ENCODE results near the gene TP63.

TP63 gene

GRCh38 chr3:189863031-189863430, 231.8 kb downstream of the TP63 start:
- no peak for DNase-seq (ENCODE audit: low spot score)

GRCh38 chr3:189868061-189868460, 236.9 kb downstream of the TP63 start:
- no peak for DNase-seq (ENCODE audit: low spot score)

- no peak for DNase-seq (ENCODE audit: low spot score)
These were observed 238.0 kb downstream of the TP63 start for GRCh38 chr3:189869165-189869564.

- no peak for DNase-seq (ENCODE audit: low spot score)
These were observed 240.2 kb downstream of the TP63 start for GRCh38 chr3:189871418-189871817.

DNA sequence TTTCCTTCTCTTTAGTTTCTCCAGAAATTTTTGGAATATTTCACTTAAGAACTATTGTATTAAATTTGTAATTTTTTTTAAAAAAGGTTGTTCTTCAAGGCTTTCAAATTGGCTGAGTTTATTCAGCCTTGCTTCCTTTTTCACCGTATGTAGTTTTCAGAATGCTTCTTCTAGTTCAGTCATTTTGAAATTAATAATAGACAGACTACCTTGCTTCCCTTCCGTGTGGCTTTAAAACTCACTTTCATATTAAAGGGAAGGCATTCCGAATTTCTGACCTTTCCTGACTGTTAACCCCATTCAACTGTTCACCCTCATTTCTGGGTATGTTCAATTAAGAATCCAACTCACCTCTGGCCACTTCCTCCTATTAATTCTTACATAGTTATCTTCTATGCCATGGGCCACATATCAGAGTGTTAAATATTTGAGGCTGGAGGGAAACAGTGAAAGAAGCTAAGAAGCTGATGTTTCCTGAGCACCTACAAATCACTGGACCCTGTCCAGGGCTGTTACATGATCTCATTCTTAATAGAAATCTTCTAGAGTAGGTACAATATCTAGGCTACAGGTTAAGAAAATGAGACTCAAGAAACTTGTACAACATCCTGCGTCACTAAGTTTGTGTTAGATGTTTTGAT, 252.0 kb downstream of the TP63 start:
- DNase-seq (ENCODE audit: low spot score) = no peak

DNA sequence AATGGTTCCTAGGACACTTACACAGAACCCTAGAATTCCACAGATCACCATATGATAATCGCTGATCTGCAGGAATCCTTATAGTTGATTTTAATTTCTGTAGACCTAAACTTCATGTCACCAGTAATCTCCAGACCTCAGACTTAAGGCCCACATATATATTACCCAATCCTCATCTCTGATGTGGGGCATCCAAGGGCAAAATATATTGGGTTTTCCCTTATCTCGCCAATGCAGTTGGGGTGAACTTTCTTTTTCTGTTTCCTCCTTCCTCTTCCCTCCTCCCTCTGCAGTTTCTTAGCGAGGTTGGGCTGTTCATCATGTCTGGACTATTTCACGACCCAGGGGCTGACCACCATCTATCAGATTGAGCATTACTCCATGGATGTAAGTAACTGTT, 259.3 kb downstream of the TP63 start:
- DNase-seq (ENCODE audit: low spot score) = no peak

DNA sequence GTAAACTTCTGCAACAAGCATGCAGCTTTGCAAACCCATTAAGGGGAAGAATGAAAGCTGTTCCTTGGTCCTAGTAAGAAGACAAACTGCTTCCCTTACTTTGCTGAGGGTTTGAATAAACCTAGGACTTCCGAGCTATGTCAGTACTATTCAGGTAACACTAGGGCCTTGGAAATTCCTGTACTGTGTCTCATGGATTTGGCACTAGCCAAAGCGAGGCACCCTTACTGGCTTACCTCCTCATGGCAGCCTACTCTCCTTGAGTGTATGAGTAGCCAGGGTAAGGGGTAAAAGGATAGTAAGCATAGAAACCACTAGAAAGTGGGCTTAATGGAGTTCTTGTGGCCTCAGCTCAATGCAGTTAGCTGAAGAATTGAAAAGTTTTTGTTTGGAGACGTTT, 265.3 kb downstream of the TP63 start:
- no peak for DNase-seq (ENCODE audit: low spot score)

GRCh38 chr3:189897406-189897805, 266.2 kb downstream of the TP63 start:
- no peak for DNase-seq (ENCODE audit: low spot score)

GRCh38 chr3:189898559-189899153, 267.5 kb downstream of the TP63 start:
- DNase-seq (ENCODE audit: low spot score) = no peak

- DNase-seq (ENCODE audit: low spot score) = no peak
These were observed 268.0 kb downstream of the TP63 start for GRCh38 chr3:189899186-189899585.

- DNase-seq (ENCODE audit: low spot score) = no peak
These were observed 269.4 kb downstream of the TP63 start for GRCh38 chr3:189900578-189900977.

GRCh38 chr3:189901481-189901880, 270.3 kb downstream of the TP63 start:
- DNase-seq (ENCODE audit: low spot score) = no peak

- no peak for DNase-seq (ENCODE audit: low spot score)
These were observed 271.3 kb downstream of the TP63 start for GRCh38 chr3:189902230-189903186.

DNA sequence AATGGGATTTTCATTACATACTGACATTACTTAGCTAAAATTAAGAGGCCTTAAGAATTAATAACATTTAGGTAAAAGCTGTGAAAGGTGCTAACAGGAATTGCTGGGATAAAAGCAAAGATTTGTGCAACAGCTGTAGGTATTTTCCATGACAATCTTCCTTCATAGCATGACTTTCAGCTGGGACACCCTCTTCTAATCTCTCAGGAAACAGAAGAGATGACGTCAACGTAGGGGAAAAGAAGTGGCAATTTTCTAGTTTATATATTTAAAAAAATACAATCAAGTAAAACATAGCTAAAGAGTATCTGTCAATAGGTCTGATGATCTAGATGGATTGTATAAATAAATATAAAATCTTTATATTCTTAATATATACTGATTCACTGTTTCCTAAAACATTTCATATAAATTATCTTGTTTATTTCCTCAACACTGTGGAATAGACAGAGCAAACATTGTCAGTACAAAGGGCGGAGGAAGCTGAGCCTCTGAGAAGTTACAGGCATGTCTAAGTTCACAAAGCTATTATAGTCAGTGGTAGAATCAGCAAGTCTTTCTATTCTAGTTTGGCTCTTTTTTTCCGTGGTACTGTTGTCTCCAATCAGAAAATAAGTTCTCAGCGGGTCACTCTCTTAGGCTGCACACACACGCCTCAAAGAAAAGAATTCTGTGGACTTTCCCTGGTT, 272.5 kb downstream of the TP63 start:
- no peak for DNase-seq (ENCODE audit: low spot score)

- DNase-seq (ENCODE audit: low spot score) = no peak
These were observed 276.6 kb downstream of the TP63 start for GRCh38 chr3:189907803-189908202.

DNA sequence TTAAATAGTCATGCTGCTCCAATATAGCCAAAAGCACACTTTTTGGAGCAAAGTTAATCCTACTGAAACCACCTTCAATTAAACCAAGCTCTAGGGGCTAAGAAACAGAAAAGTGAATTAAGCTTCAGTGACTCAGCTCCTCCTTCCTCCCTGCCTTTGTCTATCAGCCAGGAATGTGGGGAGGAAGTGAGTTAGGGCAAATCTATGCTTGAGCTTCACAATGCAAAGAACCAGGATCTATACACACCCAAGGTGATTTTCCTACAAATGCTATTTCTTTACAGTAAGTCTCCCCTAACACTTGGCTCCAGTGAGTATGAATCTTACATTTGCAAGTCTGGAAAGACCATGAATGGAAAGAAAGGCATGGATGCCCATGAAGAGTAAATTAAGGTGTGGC, 277.5 kb downstream of the TP63 start:
- DNase-seq (ENCODE audit: low spot score) = no peak

DNA sequence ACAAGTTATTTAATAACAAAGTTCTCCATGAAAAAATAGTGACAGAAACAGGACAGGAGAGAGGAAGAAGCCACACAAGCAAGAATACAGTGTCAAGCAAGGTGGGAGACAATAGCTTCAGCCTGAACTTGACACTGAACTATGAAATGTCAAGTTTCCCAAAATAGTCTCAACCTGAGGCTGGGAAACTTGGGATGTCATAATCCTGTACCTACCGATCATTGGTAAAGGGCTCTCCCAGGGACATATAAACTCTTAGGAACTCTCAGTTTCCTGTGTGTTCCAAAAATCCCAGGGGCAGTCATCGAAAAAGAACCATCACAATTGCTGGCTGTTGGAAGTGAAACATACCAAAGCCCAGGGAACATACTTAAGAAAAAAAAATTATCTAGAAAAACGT, 277.9 kb downstream of the TP63 start:
- no peak for DNase-seq (ENCODE audit: low spot score)

DNA sequence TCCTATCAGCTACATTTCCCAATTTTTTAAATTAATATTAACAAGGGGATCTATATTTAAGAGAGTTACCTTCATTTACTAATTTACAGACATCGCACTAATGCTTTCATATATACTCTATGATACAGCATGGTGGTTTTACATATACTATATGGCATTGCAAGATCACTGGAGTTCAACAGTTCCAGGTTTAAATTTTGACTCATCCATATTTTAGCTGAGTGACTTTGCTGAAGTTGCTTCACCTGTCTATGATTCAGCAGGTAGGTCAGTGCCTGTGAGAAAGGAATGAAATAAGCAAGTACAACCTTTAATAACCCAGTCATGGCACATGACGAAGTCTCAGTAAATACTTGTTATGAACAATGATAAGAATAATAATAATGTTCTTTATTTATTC, 278.4 kb downstream of the TP63 start:
- no peak for DNase-seq (ENCODE audit: low spot score)

GRCh38 chr3:189911001-189911400, 279.8 kb downstream of the TP63 start:
- no peak for DNase-seq (ENCODE audit: low spot score)

DNA sequence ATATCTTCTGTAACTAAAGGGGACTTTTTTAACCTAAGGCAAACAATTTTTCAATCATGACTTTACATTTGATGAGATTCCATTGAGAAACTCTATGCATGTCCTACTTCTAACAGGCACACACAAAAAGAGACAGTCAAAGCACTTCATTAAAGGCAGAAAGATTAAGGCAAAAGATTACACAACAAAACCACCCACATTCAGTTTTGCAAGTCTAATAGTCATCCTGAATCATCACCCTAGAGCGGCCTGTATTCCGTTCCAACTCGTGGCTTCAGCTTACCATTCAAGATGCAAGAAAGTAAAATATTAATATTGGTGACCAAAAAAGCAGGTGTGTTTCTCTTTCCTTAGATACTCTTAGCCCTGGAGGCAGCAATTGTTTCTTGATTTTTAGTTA, 283.6 kb downstream of the TP63 start:
- DNase-seq (ENCODE audit: low spot score) = no peak

DNA sequence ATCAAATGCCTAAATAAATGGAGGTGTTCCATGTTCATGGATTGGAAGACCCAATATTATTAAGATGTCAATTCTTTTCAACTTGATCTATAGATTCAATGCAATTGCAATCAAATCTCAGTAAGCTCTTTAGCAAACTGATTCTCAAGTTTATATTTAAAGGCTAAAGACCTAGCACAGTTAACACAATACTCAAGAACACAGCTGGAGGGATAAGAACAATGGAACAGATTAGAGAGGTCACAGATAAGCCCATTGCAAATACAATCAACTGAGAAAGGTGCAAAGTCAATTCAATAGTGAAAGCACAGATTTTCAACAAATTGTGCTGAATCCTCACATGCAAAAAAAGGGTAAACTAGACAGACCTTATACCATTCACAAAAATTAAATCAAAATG, 290.6 kb downstream of the TP63 start:
- DNase-seq (ENCODE audit: low spot score) = no peak
